Bronchial epithelial cell (primary cell): ENCODE measurements around the gene NOSTRIN. TPM values are rescaled to one million over a fixed set of nuclear protein-coding genes. Genes with fewer than 3 reads are reported as not detected.
"Not testable (repeated sequence)": the region's sequence is repeated elsewhere in the genome, so short reads cannot be mapped to it uniquely, and the experiment has no call there.

Experiments
- DNase-seq: peaks from one replicate; pipeline ENCODE4 v3.0.0-alpha.2; 2010; ENCODE audit warnings: low read depth
- FAIRE-seq: peaks from 2 replicates; lab custom pipeline; 2011; peaks lifted over from hg19 to GRCh38; lab: Jason Lieb, UNC
- H3K27me3 ChIP-seq: 2 replicates; pipeline ENCODE4 v1.5.1; 2011; ENCODE audit warnings: low read length; ENCODE audit not compliant: control insufficient read depth, insufficient read depth
- H3K36me3 ChIP-seq: 2 replicates; pipeline ENCODE4 v1.5.1; 2011; ENCODE audit warnings: low read length; ENCODE audit not compliant: control insufficient read depth, insufficient read depth
- H3K4me3 ChIP-seq: 2 replicates; pipeline ENCODE4 v1.5.1; 2011; ENCODE audit warnings: mild to moderate bottlenecking, low read depth, low read length, control low read depth
- total RNA-seq: library from RNA; depleted of rRNA; stranded (reverse); fragments of >200 nt; gene quantifications from 2 replicates; pipeline ENCODE4 v1.2.1, GENCODE V29; 2014
- TF ChIP-seq, protein P1 (sequence below): IDR thresholded peaks from 2 replicates; pipeline ENCODE4 v1.5.1; 2011; ENCODE audit warnings: mild to moderate bottlenecking, moderate library complexity, low read length, control low read depth, inconsistent platforms; ENCODE audit not compliant: insufficient read depth, severe bottlenecking

The NOSTRIN gene
- total RNA-seq, 1 donor from 2014 or later = 0.26 TPM

DNA sequence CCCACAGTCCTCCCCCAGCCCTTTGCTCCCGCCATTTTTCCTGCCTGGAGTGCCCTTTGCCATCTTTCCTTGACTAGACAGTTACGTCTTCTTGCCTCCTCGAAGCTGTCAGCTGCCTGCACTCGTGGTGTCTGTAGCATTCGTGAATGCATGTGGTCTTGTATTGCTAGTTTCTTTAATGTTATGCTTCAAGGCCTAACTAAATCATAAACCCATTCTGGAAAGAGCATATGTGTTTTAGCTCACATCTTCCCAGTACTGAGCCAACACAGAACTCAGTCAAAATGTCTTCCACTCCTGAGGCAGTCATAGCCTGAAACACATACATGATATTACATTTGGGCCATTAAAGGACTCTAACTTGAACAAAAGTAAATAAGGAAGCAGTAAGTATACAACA is 52.2 kb downstream of the NOSTRIN start:
- TF ChIP-seq, protein P1, sequence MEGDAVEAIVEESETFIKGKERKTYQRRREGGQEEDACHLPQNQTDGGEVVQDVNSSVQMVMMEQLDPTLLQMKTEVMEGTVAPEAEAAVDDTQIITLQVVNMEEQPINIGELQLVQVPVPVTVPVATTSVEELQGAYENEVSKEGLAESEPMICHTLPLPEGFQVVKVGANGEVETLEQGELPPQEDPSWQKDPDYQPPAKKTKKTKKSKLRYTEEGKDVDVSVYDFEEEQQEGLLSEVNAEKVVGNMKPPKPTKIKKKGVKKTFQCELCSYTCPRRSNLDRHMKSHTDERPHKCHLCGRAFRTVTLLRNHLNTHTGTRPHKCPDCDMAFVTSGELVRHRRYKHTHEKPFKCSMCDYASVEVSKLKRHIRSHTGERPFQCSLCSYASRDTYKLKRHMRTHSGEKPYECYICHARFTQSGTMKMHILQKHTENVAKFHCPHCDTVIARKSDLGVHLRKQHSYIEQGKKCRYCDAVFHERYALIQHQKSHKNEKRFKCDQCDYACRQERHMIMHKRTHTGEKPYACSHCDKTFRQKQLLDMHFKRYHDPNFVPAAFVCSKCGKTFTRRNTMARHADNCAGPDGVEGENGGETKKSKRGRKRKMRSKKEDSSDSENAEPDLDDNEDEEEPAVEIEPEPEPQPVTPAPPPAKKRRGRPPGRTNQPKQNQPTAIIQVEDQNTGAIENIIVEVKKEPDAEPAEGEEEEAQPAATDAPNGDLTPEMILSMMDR = no peak
- Histone ChIP-seq H3K4me3 (no peak overlapping the region), H3K36me3 (no peaks in the 10 kb centered on the region), H3K27me3 (no peaks in the 10 kb centered on the region)
- DNase-seq (no peak), FAIRE-seq (no peak)

DNA sequence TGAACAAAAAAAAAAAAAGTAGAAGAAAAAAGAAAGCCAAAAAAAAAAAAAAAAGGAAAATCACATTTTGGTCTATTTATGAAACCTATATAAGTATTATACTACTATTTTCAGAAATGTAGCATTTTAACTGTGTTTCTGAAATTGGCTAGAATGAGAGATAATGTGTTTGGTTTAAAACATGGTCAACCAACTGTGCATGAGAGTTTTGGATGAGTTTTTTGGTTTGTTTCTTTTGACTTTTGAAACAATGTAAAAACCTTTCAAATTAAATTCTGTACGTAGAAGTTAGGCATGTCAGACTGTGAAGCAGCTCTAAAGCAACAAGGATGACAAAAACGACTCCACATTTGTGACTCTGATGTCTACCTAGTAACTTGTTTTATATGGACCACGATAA is 53.2 kb downstream of the NOSTRIN start:
- no peak overlapping the region for H3K4me3 ChIP-seq
- TF ChIP-seq, protein P1 = no peak
- no peaks in the 10 kb centered on the region for H3K36me3 ChIP-seq
- H3K27me3 ChIP-seq = no peaks in the 10 kb centered on the region
- DNase-seq (no peak), FAIRE-seq (no peak)

DNA sequence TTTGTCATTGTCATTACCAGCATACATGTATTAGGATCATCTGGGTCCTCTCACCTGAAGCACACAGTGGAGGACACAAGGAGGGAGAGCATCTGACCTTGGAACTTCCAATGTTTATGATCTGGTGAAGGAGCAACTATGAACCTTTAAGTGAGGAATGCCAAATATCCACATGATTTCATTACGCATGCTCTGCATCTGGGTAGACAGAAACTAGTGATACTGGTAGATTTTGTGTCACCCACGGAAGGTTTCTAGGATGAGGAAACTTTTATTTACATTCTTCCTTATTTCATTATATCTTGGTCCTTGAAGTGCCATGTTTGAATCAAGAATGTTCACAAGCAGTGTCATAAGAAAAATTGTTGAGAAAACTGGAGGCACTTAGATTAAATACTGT is 55.7 kb downstream of the NOSTRIN start:
- TF ChIP-seq, protein P1 = no peak
- no peaks in the 10 kb centered on the region for H3K27me3 ChIP-seq
- DNase-seq (no peak), FAIRE-seq (no peak)
- H3K36me3 ChIP-seq = no peaks in the 10 kb centered on the region
- no peak overlapping the region for H3K4me3 ChIP-seq

DNA sequence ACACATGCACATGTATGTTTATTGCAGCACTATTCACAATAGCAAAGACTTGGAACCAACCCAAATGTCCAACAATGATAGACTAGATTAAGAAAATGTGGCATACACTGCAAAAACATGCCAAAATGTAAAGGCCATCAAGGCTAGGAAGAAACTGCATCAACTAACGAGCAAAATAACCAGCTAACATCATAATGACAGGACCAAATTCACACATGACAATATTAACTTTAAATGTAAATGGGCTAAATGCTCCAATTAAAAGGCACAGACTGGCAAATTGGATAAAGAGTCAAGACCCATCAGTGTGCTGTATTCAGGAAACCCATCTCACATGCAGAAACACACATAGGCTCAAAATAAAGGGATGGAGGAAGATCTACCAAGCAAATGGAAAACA is 64.7 kb downstream of the NOSTRIN start:
- FAIRE-seq, H3K36me3 ChIP-seq, DNase-seq, H3K27me3 ChIP-seq, H3K4me3 ChIP-seq: not testable (repeated sequence)

DNA sequence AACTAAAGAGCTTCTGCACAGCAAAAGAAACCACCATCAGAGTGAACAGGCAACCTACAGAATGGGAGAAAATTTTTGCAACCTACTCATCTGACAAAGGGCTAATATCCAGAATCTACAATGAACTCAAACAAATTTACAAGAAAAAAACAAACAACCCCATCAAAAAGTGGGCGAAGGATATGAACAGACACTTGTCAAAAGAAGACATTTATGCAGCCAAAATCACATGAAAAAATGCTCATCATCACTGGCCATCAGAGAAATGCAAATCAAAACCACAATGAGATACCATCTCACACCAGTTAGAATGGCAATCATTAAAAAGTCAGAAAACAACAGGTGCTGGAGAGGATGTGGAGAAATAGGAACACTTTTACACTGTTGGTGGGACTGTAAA is 67.9 kb downstream of the NOSTRIN start:
- H3K4me3 ChIP-seq, FAIRE-seq, DNase-seq, H3K27me3 ChIP-seq, H3K36me3 ChIP-seq: not testable (repeated sequence)

DNA sequence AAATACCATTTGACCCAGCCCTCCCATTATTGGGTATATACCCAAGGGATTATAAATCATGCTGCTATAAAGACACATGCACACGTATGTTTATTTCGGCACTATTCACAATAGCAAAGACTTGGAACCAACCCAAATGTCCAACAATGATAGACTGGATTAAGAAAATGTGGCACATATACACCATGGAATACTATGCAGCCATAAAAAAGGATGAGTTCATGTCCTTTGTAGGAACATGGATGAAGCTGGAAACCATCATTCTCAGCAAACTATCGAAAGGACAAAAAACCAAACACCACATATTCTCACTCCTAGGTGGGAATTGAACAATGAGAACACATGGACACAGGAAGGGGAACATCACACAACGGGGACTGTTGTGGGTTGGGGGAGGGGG is 68.4 kb downstream of the NOSTRIN start:
- not testable (repeated sequence) for H3K27me3 ChIP-seq, H3K36me3 ChIP-seq, FAIRE-seq, DNase-seq, H3K4me3 ChIP-seq

DNA sequence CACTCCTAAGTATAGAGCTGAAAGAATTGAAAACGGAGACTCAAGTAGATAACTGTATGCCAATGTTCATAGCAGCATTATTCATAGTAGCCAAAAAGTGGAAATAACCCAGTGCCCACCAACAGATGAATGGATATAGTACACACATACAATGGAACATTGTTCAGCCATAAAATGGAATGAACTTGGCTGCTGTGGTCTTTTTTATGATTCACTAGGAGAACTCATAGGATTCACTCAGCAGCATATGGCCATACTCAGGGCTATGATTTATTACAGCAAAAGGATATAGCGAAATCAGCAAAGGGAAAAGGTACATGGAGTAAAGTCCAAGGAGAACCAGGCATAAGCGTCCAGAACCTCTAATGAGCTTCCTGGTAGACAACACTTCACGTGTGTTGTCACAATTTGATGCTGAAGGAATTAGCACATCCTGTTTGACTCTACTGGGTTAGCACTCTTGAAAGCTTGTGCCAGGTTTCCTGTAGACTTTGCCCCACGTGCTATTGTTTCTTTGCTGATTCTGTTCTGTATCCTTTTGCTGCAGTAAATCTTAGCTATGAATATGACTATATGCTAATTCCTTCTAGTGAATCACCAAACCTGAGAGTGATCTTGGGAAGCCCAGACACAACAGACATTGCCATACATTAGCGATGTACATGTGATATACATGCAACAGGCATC is 72.1 kb downstream of the NOSTRIN start:
- no peak for FAIRE-seq

DNA sequence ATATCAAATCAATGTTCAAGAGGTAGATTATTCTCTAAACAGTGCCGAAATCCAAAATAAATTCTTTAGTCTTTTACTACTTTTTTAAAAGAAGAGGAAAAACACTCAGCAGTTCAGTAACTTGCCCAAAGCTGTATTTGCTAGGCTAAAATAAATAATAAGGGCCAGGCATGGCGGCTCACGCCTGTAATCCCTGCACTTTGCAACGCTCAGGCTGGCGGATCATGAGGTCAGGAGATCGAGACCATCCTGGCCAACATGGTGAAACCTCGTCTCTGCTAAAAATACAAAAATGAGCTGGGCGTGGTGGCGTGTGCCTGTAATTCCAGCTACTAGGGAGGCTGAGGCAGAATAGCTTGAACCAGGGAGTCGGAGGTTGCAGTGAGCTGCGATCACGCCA is 79.7 kb downstream of the NOSTRIN start:
- not testable (repeated sequence) for FAIRE-seq, H3K27me3 ChIP-seq, H3K4me3 ChIP-seq, DNase-seq, H3K36me3 ChIP-seq

More for the DNA sequence above, 72.1 kb downstream of the NOSTRIN start:
- no peak for DNase-seq
- Histone ChIP-seq H3K36me3 (no peaks in the 10 kb centered on the region), H3K4me3 (no peak overlapping the region), H3K27me3 (no peaks in the 10 kb centered on the region)
- TF ChIP-seq, protein P1 = no peak
